Mesenchymal stem cell (in vitro differentiated cells and primary cell): ENCODE data around the gene CEP192.

Experiments used
- DNase-seq: peaks from one replicate; pipeline ENCODE4 v3.0.0-alpha.2; 2013
- H2AFZ ChIP-seq: one replicate; pipeline ENCODE4 v1.6.1; 2013; ENCODE audit warnings: low read depth, mild to moderate bottlenecking, control low read depth, inconsistent platforms, low read length, moderate library complexity
- H2AK5ac ChIP-seq: 2 replicates; pipeline ENCODE4 v1.6.1; 2013; ENCODE audit warnings: low read length, moderate library complexity, mild to moderate bottlenecking, inconsistent platforms; ENCODE audit not compliant: severe bottlenecking
- H2BK120ac ChIP-seq: one replicate; pipeline ENCODE4 v1.6.1; 2013; ENCODE audit warnings: low read depth, mild to moderate bottlenecking, inconsistent platforms, low read length, moderate library complexity
- H2BK12ac ChIP-seq, 2 experiments: one replicate each; pipeline ENCODE4 v1.6.1; 2013; ENCODE audit warnings: inconsistent platforms in 2 of 2, low read length in 2 of 2, mild to moderate bottlenecking in 2 of 2, moderate library complexity in 2 of 2, control low read depth in 1 of 2
- H2BK15ac ChIP-seq: one replicate; pipeline ENCODE4 v1.6.1; 2013; ENCODE audit warnings: mild to moderate bottlenecking, low read depth, inconsistent platforms; ENCODE audit not compliant: poor library complexity, severe bottlenecking
- H2BK5ac ChIP-seq: 2 replicates; pipeline ENCODE4 v1.6.1; 2013; ENCODE audit warnings: low read depth, mild to moderate bottlenecking, low read length, control low read depth, inconsistent platforms; ENCODE audit not compliant: poor library complexity, severe bottlenecking
- H3K14ac ChIP-seq, 2 experiments: one replicate each; pipeline ENCODE4 v1.6.1; 2013; ENCODE audit warnings: inconsistent platforms in 2 of 2, low read length in 2 of 2, control low read depth in 1 of 2, mild to moderate bottlenecking in 1 of 2, moderate library complexity in 1 of 2
- H3K18ac ChIP-seq, 2 experiments: one replicate each; pipeline ENCODE4 v1.6.1; 2013; ENCODE audit warnings: inconsistent platforms in 2 of 2, low read length in 2 of 2, control low read depth in 1 of 2, low read depth in 1 of 2, mild to moderate bottlenecking in 1 of 2
- H3K23ac ChIP-seq, 2 experiments: one replicate each; pipeline ENCODE4 v1.6.1; 2013; ENCODE audit warnings: inconsistent platforms in 2 of 2, low read length in 2 of 2, mild to moderate bottlenecking in 2 of 2, moderate library complexity in 2 of 2, control low read depth in 1 of 2
- H3K27ac ChIP-seq: 2 replicates; pipeline ENCODE4 v1.5.1; 2013; ENCODE audit warnings: mild to moderate bottlenecking, moderate library complexity, low read length, control low read depth, inconsistent platforms; ENCODE audit not compliant: poor library complexity, severe bottlenecking
- H3K27me3 ChIP-seq, 2 experiments: 2 replicates each; pipeline versions ENCODE4 v1.6.1 to v1.7.0; 2013; ENCODE audit warnings: low read length in 2 of 2, mild to moderate bottlenecking in 2 of 2, moderate library complexity in 2 of 2, control low read depth in 1 of 2, inconsistent platforms in 1 of 2; ENCODE audit not compliant: control insufficient read depth in 1 of 2, insufficient read depth in 1 of 2
- H3K36me3 ChIP-seq, 2 experiments: 2 replicates each; pipeline versions ENCODE4 v1.6.1 to v1.7.0; 2013; ENCODE audit warnings: low read length in 2 of 2, control low read depth in 1 of 2, inconsistent platforms in 1 of 2, low read depth in 1 of 2, mild to moderate bottlenecking in 1 of 2; ENCODE audit not compliant: insufficient read depth in 2 of 2, control insufficient read depth in 1 of 2
- H3K4ac ChIP-seq, 2 experiments: one replicate each; pipeline ENCODE4 v1.6.1; 2013; ENCODE audit warnings: inconsistent platforms in 2 of 2, low read length in 2 of 2, mild to moderate bottlenecking in 2 of 2, moderate library complexity in 2 of 2, control low read depth in 1 of 2, low read depth in 1 of 2
- H3K4me1 ChIP-seq: 2 replicates; pipeline ENCODE4 v1.6.1; 2013; ENCODE audit warnings: low read depth, low read length, control low read depth; ENCODE audit not compliant: control insufficient read depth, insufficient read depth
- H3K4me2 ChIP-seq: 2 replicates; pipeline ENCODE4 v1.6.1; 2013; ENCODE audit warnings: low read length, mild to moderate bottlenecking, inconsistent platforms; ENCODE audit not compliant: poor library complexity, severe bottlenecking
- H3K4me3 ChIP-seq, 2 experiments: 2 replicates each; pipeline versions ENCODE4 v1.5.1 to v1.7.0; 2013; ENCODE audit warnings: low read length in 2 of 2, mild to moderate bottlenecking in 2 of 2, control low read depth in 1 of 2, low read depth in 1 of 2; ENCODE audit not compliant: insufficient read depth in 1 of 2
- H3K79me1 ChIP-seq: replicated peaks from 2 replicates; pipeline ENCODE4 v1.6.1; 2013; ENCODE audit warnings: mild to moderate bottlenecking, control low read depth, low read length, inconsistent platforms; ENCODE audit not compliant: poor library complexity, severe bottlenecking
- H3K9ac ChIP-seq: 2 replicates; pipeline ENCODE4 v1.7.0; 2013; ENCODE audit warnings: mild to moderate bottlenecking, low read length, moderate library complexity
- H3K9me3 ChIP-seq: 2 replicates; pipeline ENCODE4 v1.7.0; 2013; ENCODE audit warnings: mild to moderate bottlenecking, low read length; ENCODE audit not compliant: control insufficient read depth
- H4K8ac ChIP-seq: one replicate; pipeline ENCODE4 v1.6.1; 2013; ENCODE audit warnings: inconsistent platforms, mild to moderate bottlenecking, low read length, moderate library complexity
- H4K91ac ChIP-seq: one replicate; pipeline ENCODE4 v1.6.1; 2013; ENCODE audit warnings: mild to moderate bottlenecking, low read length, inconsistent platforms
- WGBS: methylation state at CpG from one replicate; pipeline ENCODE4 v1.1.7; 2013; ENCODE audit warnings: mixed read lengths; 5-methylcytosine and 5-hydroxymethylcytosine counted together

The CEP192 gene

GRCh38 chr18:12946549-12947284 is 44.4 kb upstream of the CEP192 start:
- Histone ChIP-seq H3K4me2 (peak overlapping the region; percentile 76), H3K9ac (peak overlapping the region; percentile 96), H2BK15ac (no peak overlapping the region), H3K36me3 (peaks cover 3% of the 10 kb centered on the region in 2 experiments), H3K9me3 (no peaks in the 10 kb centered on the region), H3K18ac (peak overlapping the region; percentile 70 to 96), H2BK120ac (no peak overlapping the region), H3K27me3 (no peaks in the 10 kb centered on the region), H4K8ac (no peak overlapping the region), H4K91ac (peak overlapping the region; percentile 64), H3K4me3 (peak overlapping the region; percentile 74 to 91), H3K23ac (no peak overlapping the region), H2AK5ac (no peak overlapping the region), H3K4ac (peak overlapping the region; percentile 24 to 94), H3K14ac (no peak overlapping the region), H2AFZ (peak overlapping the region; percentile 94), H3K79me1 (peaks cover 3% of the 10 kb centered on the region), H3K4me1 (peaks cover 11% of the 10 kb centered on the region), H3K27ac (peak overlapping the region; percentile 97), H2BK5ac (peak overlapping the region; percentile 81), H2BK12ac (peak overlapping the region; percentile 11 to 74)
- under 1% methylated on average over 15 of the region's 15 CpGs for WGBS
- DNase-seq: peak; percentile 77

DNA sequence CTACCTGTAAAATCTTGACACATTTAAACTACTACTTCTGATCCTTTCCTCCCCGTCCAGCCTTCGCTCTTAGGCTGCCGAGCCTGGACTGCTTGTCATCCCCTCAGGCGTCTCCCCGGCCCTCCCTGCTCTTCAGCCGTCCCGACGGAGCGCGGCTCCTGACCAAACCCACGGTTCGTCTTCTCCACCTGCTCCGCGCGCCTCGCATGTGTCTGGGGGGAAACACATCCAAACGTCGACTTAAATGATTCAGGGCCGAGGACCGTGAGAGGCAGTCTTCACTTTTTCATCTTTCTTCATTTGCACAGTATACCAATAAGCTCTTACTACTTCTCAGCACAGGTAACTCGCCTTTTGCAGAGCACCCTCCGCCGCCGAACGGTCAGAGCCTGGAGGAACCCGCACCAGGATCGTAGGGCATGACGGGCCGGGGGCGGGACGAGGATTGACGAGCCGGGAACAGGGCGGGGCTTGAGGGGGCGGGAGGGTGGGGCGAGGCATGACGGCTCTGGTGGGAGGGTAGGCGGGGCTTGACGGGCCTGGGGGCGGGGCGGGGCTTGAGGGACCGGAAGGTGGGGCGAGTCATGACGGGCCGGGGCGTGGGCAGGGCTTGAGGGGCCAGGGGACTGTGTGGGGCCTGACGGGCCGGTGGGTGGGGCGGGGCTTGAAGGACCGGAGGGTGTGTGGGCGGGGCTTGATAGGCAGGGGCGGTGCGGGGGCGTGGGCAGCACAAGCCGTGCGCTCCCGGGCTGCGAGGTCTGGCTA is 43.7 kb upstream of the CEP192 start, which contains the start of gene SEH1L:
SEH1L (plus strand) TSS at position 727 of the 765 bp plus-strand sequence. CDS start 111 bp downstream, outside the sequence.
- H3K4me2 ChIP-seq: peak within 1 kb of the TSS; percentile 76
- H3K9me3 ChIP-seq: no peaks in the 10 kb centered on the region
- H3K79me1 ChIP-seq: peaks cover 3% of the 10 kb centered on the region
- peak within 1 kb of the TSS; percentile 58 for H2BK120ac ChIP-seq
- WGBS: 1% methylated on average over 39 of the region's 58 CpGs
- peak within 1 kb of the TSS; percentile 63 to 95 for H2BK12ac ChIP-seq
- peak within 1 kb of the TSS; percentile 81 for H2BK5ac ChIP-seq
- H2BK15ac ChIP-seq: peak within 1 kb of the TSS; percentile 96
- H4K8ac ChIP-seq: peak within 1 kb of the TSS; percentile 97
- H3K27ac ChIP-seq: peak within 1 kb of the TSS; percentile 97
- peak within 1 kb of the TSS; percentile 89 to 94 for H3K4ac ChIP-seq
- peak within 1 kb of the TSS in 1 of 2 experiments; percentile 94 for H3K23ac ChIP-seq
- peak within 1 kb of the TSS; percentile 96 to 98 for H3K18ac ChIP-seq
- peak within 1 kb of the TSS; percentile 90 to 91 for H3K4me3 ChIP-seq
- H3K27me3 ChIP-seq: no peaks in the 10 kb centered on the region
- H4K91ac ChIP-seq: peak within 1 kb of the TSS; percentile 91
- peak; percentile 97 for DNase-seq
- H3K9ac ChIP-seq: peak within 1 kb of the TSS; percentile 96
- H3K14ac ChIP-seq: peak within 1 kb of the TSS in 1 of 2 experiments; percentile 99
- peak within 1 kb of the TSS; percentile 96 for H2AFZ ChIP-seq
- H3K36me3 ChIP-seq: peaks cover 3% of the 10 kb centered on the region in 2 experiments
- H2AK5ac ChIP-seq: no peak within 1 kb of the TSS
- peaks cover 13% of the 10 kb centered on the region for H3K4me1 ChIP-seq

GRCh38 chr18:12948050-12948804 is 42.9 kb upstream of the CEP192 start:
- Histone ChIP-seq H2BK120ac (peak overlapping the region; percentile 58), H3K4me2 (peak overlapping the region; percentile 72), H2BK12ac (peak overlapping the region; percentile 63 to 95), H3K36me3 (peaks cover 3 to 6% of the 10 kb centered on the region in 2 experiments), H3K4me1 (peaks cover 13% of the 10 kb centered on the region), H2BK5ac (no peak overlapping the region), H4K91ac (peak overlapping the region; percentile 91), H3K4ac (peak overlapping the region; percentile 62 to 89), H3K27me3 (no peaks in the 10 kb centered on the region), H3K14ac (peak overlapping the region in 1 of 2 experiments; percentile 99), H3K9me3 (no peaks in the 10 kb centered on the region), H3K79me1 (peaks cover 4% of the 10 kb centered on the region), H3K4me3 (peak overlapping the region; percentile 87 to 90), H2AFZ (peak overlapping the region; percentile 96), H3K18ac (peak overlapping the region; percentile 95 to 98), H3K9ac (peak overlapping the region; percentile 90), H2AK5ac (no peak overlapping the region), H4K8ac (peak overlapping the region; percentile 97), H2BK15ac (peak overlapping the region; percentile 96), H3K23ac (no peak overlapping the region), H3K27ac (peak overlapping the region; percentile 91)
- WGBS: 4% methylated on average over 67 of the region's 81 CpGs
- DNase-seq: peak; percentile 95
